Mucosa of stomach (tissue), 1 donor: ENCODE measurements around the gene COL8A1.

ENCODE experiments used
- H3K27me3 ChIP-seq: one replicate; pipeline ENCODE4 v1.7.0; 2013; ENCODE audit warnings: mild to moderate bottlenecking, low read length; ENCODE audit not compliant: control insufficient read depth, insufficient read depth
- H3K36me3 ChIP-seq: one replicate; pipeline ENCODE4 v1.7.0; 2013; ENCODE audit warnings: low read length; ENCODE audit not compliant: control insufficient read depth, insufficient read depth
- H3K4me1 ChIP-seq: one replicate; pipeline ENCODE4 v1.7.0; 2013; ENCODE audit warnings: mild to moderate bottlenecking, low read length; ENCODE audit not compliant: control insufficient read depth, insufficient read depth
- H3K4me3 ChIP-seq: one replicate; pipeline ENCODE4 v1.7.0; 2013; ENCODE audit warnings: low read length
- H3K9ac ChIP-seq: one replicate; pipeline ENCODE4 v1.7.0; 2013; ENCODE audit warnings: mild to moderate bottlenecking, low read length, moderate library complexity
- H3K9me3 ChIP-seq: one replicate; pipeline ENCODE4 v1.7.0; 2013; ENCODE audit warnings: mild to moderate bottlenecking, low read length, moderate library complexity; ENCODE audit not compliant: control insufficient read depth
- donor health status: Pancreatic carcinoma.

COL8A1 gene

GRCh38 chr3:99659951-99660350 lies 21.6 kb downstream of the COL8A1 start:
- H3K9me3 ChIP-seq, result no peaks in the 10 kb centered on the region
- no peaks in the 10 kb centered on the region for H3K4me1 ChIP-seq
- no peak overlapping the region for H3K9ac ChIP-seq
- no peaks in the 10 kb centered on the region for H3K36me3 ChIP-seq
- H3K27me3 ChIP-seq, result no peaks in the 10 kb centered on the region
- no peak overlapping the region for H3K4me3 ChIP-seq

GRCh38 chr3:99662838-99663570 lies 24.6 kb downstream of the COL8A1 start:
- no peaks in the 10 kb centered on the region for H3K36me3 ChIP-seq
- no peak overlapping the region for H3K9ac ChIP-seq
- no peak overlapping the region for H3K4me3 ChIP-seq
- H3K9me3 ChIP-seq, result no peaks in the 10 kb centered on the region
- no peaks in the 10 kb centered on the region for H3K27me3 ChIP-seq
- H3K4me1 ChIP-seq, result no peaks in the 10 kb centered on the region

DNA sequence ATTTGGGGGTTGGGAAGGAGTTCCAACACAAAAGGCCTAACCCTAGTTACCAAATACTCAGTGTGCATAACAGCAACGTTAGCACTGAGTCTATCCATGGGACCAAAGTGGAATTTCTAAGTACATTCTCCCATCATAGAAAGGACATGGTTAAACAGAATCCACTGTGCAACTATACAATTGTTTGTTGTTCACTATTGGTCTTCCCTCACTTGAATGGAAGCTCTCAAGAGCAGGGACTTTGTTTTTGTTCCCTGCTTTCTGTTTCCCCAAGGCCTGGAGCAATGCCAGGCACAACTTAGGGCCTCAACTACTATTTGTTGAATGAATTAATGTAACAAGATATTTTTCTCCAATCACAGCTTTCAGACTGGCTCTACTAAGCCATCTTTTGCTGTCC lies 25.6 kb downstream of the COL8A1 start:
- no peak overlapping the region for H3K9ac ChIP-seq
- no peaks in the 10 kb centered on the region for H3K4me1 ChIP-seq
- H3K27me3 ChIP-seq, result no peaks in the 10 kb centered on the region
- no peaks in the 10 kb centered on the region for H3K9me3 ChIP-seq
- no peak overlapping the region for H3K4me3 ChIP-seq
- H3K36me3 ChIP-seq, result no peaks in the 10 kb centered on the region

- Histone ChIP-seq H3K9ac (no peak overlapping the region), H3K36me3 (no peaks in the 10 kb centered on the region), H3K4me3 (no peak overlapping the region), H3K9me3 (no peaks in the 10 kb centered on the region), H3K27me3 (no peaks in the 10 kb centered on the region), H3K4me1 (no peaks in the 10 kb centered on the region)
Observed at GRCh38 chr3:99665017-99665416, 26.6 kb downstream of the COL8A1 start.

GRCh38 chr3:99666201-99666600 lies 27.8 kb downstream of the COL8A1 start:
- H3K27me3 ChIP-seq, result no peaks in the 10 kb centered on the region
- H3K4me3 ChIP-seq, result no peak overlapping the region
- no peaks in the 10 kb centered on the region for H3K9me3 ChIP-seq
- no peaks in the 10 kb centered on the region for H3K4me1 ChIP-seq
- no peaks in the 10 kb centered on the region for H3K36me3 ChIP-seq
- H3K9ac ChIP-seq, result no peak overlapping the region

DNA sequence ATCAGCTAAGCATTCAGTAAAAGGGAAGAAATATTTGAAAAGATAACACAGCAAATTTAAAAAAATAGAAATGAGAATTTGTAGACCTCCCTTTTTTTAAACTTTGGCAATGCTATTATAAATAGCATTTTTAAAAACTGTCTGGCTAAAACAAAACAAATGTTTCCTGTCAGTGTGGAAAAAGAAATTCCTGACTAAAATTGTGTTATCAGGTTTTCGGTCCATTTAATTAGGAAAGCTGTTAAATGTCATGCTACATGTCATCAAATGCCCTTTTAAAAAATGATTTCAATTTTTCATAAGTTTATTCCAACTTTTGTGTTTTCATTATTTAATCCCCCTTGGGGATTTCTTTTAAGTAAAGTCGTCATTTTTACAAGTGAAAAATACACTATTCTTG lies 29.6 kb downstream of the COL8A1 start:
- Histone ChIP-seq H3K36me3 (no peaks in the 10 kb centered on the region), H3K4me1 (no peaks in the 10 kb centered on the region), H3K9me3 (no peaks in the 10 kb centered on the region), H3K9ac (no peak overlapping the region), H3K4me3 (no peak overlapping the region), H3K27me3 (no peaks in the 10 kb centered on the region)

DNA sequence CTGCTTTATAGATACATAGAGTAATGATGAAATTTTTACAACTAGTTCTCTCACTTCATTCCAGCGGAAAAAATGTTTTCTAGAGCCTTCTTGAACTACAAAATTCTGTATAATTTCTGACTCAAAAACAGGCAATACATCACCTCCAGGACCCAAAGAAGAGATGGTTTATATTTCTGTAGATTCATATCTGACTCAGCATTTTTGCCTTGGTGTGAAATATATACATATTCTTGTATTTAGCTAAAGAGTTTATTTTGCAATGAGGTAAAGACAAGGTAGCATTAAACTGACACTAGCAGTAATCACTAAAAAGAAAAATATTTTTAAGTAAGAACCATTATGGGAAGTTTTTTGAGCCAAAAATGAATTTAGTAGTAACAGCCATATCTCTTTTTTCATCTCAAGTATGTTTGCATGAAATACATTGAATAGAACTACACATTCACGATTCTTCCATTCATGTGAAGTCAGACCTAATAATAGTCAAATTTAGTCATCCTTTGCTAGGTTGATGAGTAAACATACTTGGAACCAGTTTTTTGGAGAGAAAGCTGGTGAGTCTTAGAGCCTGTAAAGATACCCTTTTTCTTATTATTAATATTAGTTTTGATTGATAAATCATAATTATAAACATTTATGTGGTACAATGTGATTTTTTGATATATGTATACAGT lies 31.6 kb downstream of the COL8A1 start:
- H3K27me3 ChIP-seq, result no peaks in the 10 kb centered on the region
- H3K9me3 ChIP-seq, result no peaks in the 10 kb centered on the region
- peaks cover 3% of the 10 kb centered on the region for H3K4me1 ChIP-seq
- no peaks in the 10 kb centered on the region for H3K36me3 ChIP-seq
- no peak overlapping the region for H3K9ac ChIP-seq
- H3K4me3 ChIP-seq, result no peak overlapping the region

GRCh38 chr3:99670556-99670950 lies 32.2 kb downstream of the COL8A1 start:
- H3K9ac ChIP-seq, result no peak overlapping the region
- no peaks in the 10 kb centered on the region for H3K27me3 ChIP-seq
- H3K4me1 ChIP-seq, result peaks cover 4% of the 10 kb centered on the region
- H3K9me3 ChIP-seq, result no peaks in the 10 kb centered on the region
- H3K4me3 ChIP-seq, result no peak overlapping the region
- H3K36me3 ChIP-seq, result no peaks in the 10 kb centered on the region

DNA sequence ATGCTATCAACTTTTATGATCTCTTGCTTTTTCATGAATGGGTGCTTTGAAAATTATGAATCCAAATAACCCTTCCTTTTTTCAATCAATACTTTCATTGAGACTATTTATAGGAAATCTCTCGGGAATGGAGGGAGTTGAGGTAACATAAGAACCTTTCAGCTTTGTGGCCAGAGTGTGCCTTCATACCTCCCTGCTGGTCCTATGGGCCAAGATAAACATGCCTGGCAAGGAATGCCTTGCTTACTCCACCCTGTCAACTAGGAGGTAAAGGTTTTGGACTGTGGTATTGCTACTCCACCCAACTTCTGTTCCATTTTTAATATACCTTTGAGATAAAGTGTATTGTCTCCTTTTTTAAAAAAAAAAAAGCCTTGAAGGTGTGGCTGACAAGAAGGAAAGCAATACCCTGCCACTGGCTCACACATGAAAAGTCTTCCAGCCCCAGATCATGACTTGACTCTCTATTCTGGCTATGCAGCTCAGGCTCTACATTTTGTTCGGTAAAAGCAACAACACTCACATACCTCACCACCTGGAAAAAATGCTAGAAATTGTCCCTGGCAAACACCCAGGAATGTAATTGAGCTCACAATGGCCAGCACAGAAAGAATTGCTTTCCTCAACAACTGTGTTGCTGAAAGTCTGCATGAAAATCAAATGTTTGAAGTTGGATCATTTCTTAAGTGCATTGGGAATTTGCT lies 35.8 kb downstream of the COL8A1 start:
- Histone ChIP-seq H3K4me3 (no peak overlapping the region), H3K4me1 (peaks cover 4% of the 10 kb centered on the region), H3K9me3 (no peaks in the 10 kb centered on the region), H3K27me3 (no peaks in the 10 kb centered on the region), H3K36me3 (no peaks in the 10 kb centered on the region), H3K9ac (no peak overlapping the region)

- no peak overlapping the region for H3K9ac ChIP-seq
- H3K27me3 ChIP-seq, result no peaks in the 10 kb centered on the region
- H3K36me3 ChIP-seq, result no peaks in the 10 kb centered on the region
- H3K4me3 ChIP-seq, result no peak overlapping the region
- H3K4me1 ChIP-seq, result peaks cover 4% of the 10 kb centered on the region
- no peaks in the 10 kb centered on the region for H3K9me3 ChIP-seq
Observed at GRCh38 chr3:99678023-99678422, 39.6 kb downstream of the COL8A1 start.

- Histone ChIP-seq H3K27me3 (no peaks in the 10 kb centered on the region), H3K9me3 (no peaks in the 10 kb centered on the region), H3K9ac (no peak overlapping the region), H3K4me1 (peaks cover 4% of the 10 kb centered on the region), H3K4me3 (no peak overlapping the region), H3K36me3 (no peaks in the 10 kb centered on the region)
Observed at GRCh38 chr3:99678896-99679295, 40.5 kb downstream of the COL8A1 start.

- Histone ChIP-seq H3K36me3 (no peaks in the 10 kb centered on the region), H3K27me3 (no peaks in the 10 kb centered on the region), H3K9me3 (no peaks in the 10 kb centered on the region), H3K4me3 (no peak overlapping the region), H3K4me1 (no peaks in the 10 kb centered on the region), H3K9ac (no peak overlapping the region)
Observed at GRCh38 chr3:99681512-99681911, 43.1 kb downstream of the COL8A1 start.
